SK-N-MC (cell line): ENCODE results near the gene NEK4.

Experiments used
- FOXP2 ChIP-seq: optimal IDR thresholded peaks from 2 replicates; pipeline ENCODE3; 2011; ENCODE audit warnings: mild to moderate bottlenecking, moderate library complexity; ENCODE audit not compliant: insufficient read depth; ENCODE audit errors: extremely low read length, control extremely low read depth
- POLR2AphosphoS5 ChIP-seq: IDR thresholded peaks from 2 replicates; pipeline ENCODE4 v1.6.1; 2012; ENCODE audit warnings: mild to moderate bottlenecking, low read depth, low read length, borderline replicate concordance

GRCh38 chr3:52660046-52660445, 110.7 kb downstream of the NEK4 start:
- no peak for TF ChIP-seq POLR2AphosphoS5
- no peak for TF ChIP-seq FOXP2
